Stimulated activated effector memory CD8-positive, alpha-beta T cell treated with anti-CD3 and anti-CD28 coated beads, Interleukin-12 subunit alpha, Interleukin-12 subunit beta, amount 100 ng/mL, for 72 hours (primary cell): ENCODE measurements around the gene RBM33.

Experiments
- ATAC-seq: fragments of 150-1000 bp; cut with Tn5 transposase; 2 replicates; pipeline ENCODE4 v1.10.0; 2021
- DNase-seq, 2 donors: peaks; one replicate each; pipeline ENCODE4 v3.0.0; 2021 to 2022; ENCODE audit warnings: low spot score in 2 of 2
- H3K27ac Mint-ChIP-seq: one replicate; pipeline ENCODE4 v1.8.0; 2022; ENCODE audit warnings: mild to moderate bottlenecking, mixed read lengths
- H3K36me3 Mint-ChIP-seq: one replicate; pipeline ENCODE4 v1.8.0; 2022; ENCODE audit warnings: mild to moderate bottlenecking, mixed read lengths
- H3K4me1 Mint-ChIP-seq: one replicate; pipeline ENCODE4 v1.8.0; 2022; ENCODE audit warnings: mixed read lengths
- H3K4me3 Mint-ChIP-seq: one replicate; pipeline ENCODE4 v1.8.0; 2022; ENCODE audit warnings: mild to moderate bottlenecking, mixed read lengths
- H3K9me3 Mint-ChIP-seq: one replicate; pipeline ENCODE4 v1.8.0; 2022; ENCODE audit warnings: mixed read lengths

The RBM33 gene

GRCh38 chr7:155710530-155710929 is 66.1 kb downstream of the RBM33 start:
- no peaks in the 10 kb centered on the region for H3K36me3 Mint-ChIP-seq
- no peak overlapping the region for H3K27ac Mint-ChIP-seq
- H3K4me1 Mint-ChIP-seq = peaks cover 38% of the 10 kb centered on the region
- H3K4me3 Mint-ChIP-seq = no peak overlapping the region
- H3K9me3 Mint-ChIP-seq = no peaks in the 10 kb centered on the region
- DNase-seq (no peak), ATAC-seq (no peak)

GRCh38 chr7:155711081-155711480 is 66.6 kb downstream of the RBM33 start:
- no peak for ATAC-seq

GRCh38 chr7:155713384-155713783 is 68.9 kb downstream of the RBM33 start:
- no peaks in the 10 kb centered on the region for H3K9me3 Mint-ChIP-seq
- H3K4me3 Mint-ChIP-seq = no peak overlapping the region
- H3K4me1 Mint-ChIP-seq = peaks cover 32% of the 10 kb centered on the region
- H3K36me3 Mint-ChIP-seq = peaks cover 26% of the 10 kb centered on the region
- ATAC-seq (no peak), DNase-seq (no peak)
- peak overlapping the region; percentile 82 for H3K27ac Mint-ChIP-seq

More at GRCh38 chr7:155711081-155711480, 66.6 kb downstream of the RBM33 start:
- no peak overlapping the region for H3K27ac Mint-ChIP-seq
- peaks cover 3% of the 10 kb centered on the region for H3K36me3 Mint-ChIP-seq
- no peak for DNase-seq
- no peaks in the 10 kb centered on the region for H3K9me3 Mint-ChIP-seq
- peaks cover 38% of the 10 kb centered on the region for H3K4me1 Mint-ChIP-seq
- no peak overlapping the region for H3K4me3 Mint-ChIP-seq

- no peak overlapping the region for H3K4me3 Mint-ChIP-seq
- no peaks in the 10 kb centered on the region for H3K9me3 Mint-ChIP-seq
- ATAC-seq (no peak), DNase-seq (no peak)
- H3K4me1 Mint-ChIP-seq = peaks cover 32% of the 10 kb centered on the region
- peaks cover 39% of the 10 kb centered on the region for H3K36me3 Mint-ChIP-seq
- H3K27ac Mint-ChIP-seq = peak overlapping the region; percentile 82
Measured at GRCh38 chr7:155714702-155715101, 70.2 kb downstream of the RBM33 start.

GRCh38 chr7:155715111-155715805 is 70.8 kb downstream of the RBM33 start:
- ATAC-seq (no peak), DNase-seq (no peak)
- Mint-ChIP-seq H3K4me1 (peaks cover 33% of the 10 kb centered on the region), H3K27ac (peak overlapping the region; percentile 82), H3K9me3 (no peaks in the 10 kb centered on the region), H3K36me3 (peaks cover 41% of the 10 kb centered on the region), H3K4me3 (no peak overlapping the region)

- peaks cover 45% of the 10 kb centered on the region for H3K4me1 Mint-ChIP-seq
- ATAC-seq = no peak
Measured at GRCh38 chr7:155717010-155717744, 72.7 kb downstream of the RBM33 start.

GRCh38 chr7:155721056-155721455 is 76.6 kb downstream of the RBM33 start:
- peaks cover 89% of the 10 kb centered on the region for H3K36me3 Mint-ChIP-seq
- DNase-seq (no peak), ATAC-seq (peak; percentile 39)
- no peak overlapping the region for H3K27ac Mint-ChIP-seq
- H3K4me1 Mint-ChIP-seq = peaks cover 29% of the 10 kb centered on the region
- no peaks in the 10 kb centered on the region for H3K9me3 Mint-ChIP-seq
- no peak overlapping the region for H3K4me3 Mint-ChIP-seq

More at GRCh38 chr7:155717010-155717744, 72.7 kb downstream of the RBM33 start:
- no peaks in the 10 kb centered on the region for H3K9me3 Mint-ChIP-seq
- DNase-seq = no peak
- no peak overlapping the region for H3K4me3 Mint-ChIP-seq
- no peak overlapping the region for H3K27ac Mint-ChIP-seq
- peaks cover 55% of the 10 kb centered on the region for H3K36me3 Mint-ChIP-seq

GRCh38 chr7:155722118-155722517 is 77.7 kb downstream of the RBM33 start:
- ATAC-seq (no peak), DNase-seq (no peak)
- Mint-ChIP-seq H3K4me3 (no peak overlapping the region), H3K4me1 (peaks cover 29% of the 10 kb centered on the region), H3K27ac (no peak overlapping the region), H3K36me3 (peaks cover 86% of the 10 kb centered on the region), H3K9me3 (no peaks in the 10 kb centered on the region)

- Mint-ChIP-seq H3K4me1 (peaks cover 30% of the 10 kb centered on the region), H3K27ac (no peak overlapping the region), H3K9me3 (no peaks in the 10 kb centered on the region), H3K4me3 (no peak overlapping the region), H3K36me3 (peaks cover 85% of the 10 kb centered on the region)
- no peak for ATAC-seq
- no peak for DNase-seq
Measured at GRCh38 chr7:155722936-155723335, 78.5 kb downstream of the RBM33 start.

GRCh38 chr7:155724327-155725005 is 80.0 kb downstream of the RBM33 start:
- Mint-ChIP-seq H3K4me1 (peaks cover 41% of the 10 kb centered on the region), H3K27ac (peak overlapping the region; percentile 43), H3K9me3 (no peaks in the 10 kb centered on the region), H3K4me3 (no peak overlapping the region), H3K36me3 (peaks cover 83% of the 10 kb centered on the region)
- ATAC-seq (no peak), DNase-seq (no peak)

- Mint-ChIP-seq H3K27ac (peak overlapping the region; percentile 43), H3K4me3 (no peak overlapping the region), H3K4me1 (peaks cover 46% of the 10 kb centered on the region), H3K9me3 (no peaks in the 10 kb centered on the region), H3K36me3 (peaks cover 86% of the 10 kb centered on the region)
- ATAC-seq (no peak), DNase-seq (no peak)
Measured at GRCh38 chr7:155725006-155725355, 80.5 kb downstream of the RBM33 start.

GRCh38 chr7:155727616-155728015 is 83.2 kb downstream of the RBM33 start:
- DNase-seq (no peak), ATAC-seq (no peak)
- Mint-ChIP-seq H3K9me3 (no peaks in the 10 kb centered on the region), H3K36me3 (peaks cover 88% of the 10 kb centered on the region), H3K27ac (peak overlapping the region; percentile 8), H3K4me1 (peaks cover 42% of the 10 kb centered on the region), H3K4me3 (no peak overlapping the region)

- Mint-ChIP-seq H3K36me3 (peaks cover 88% of the 10 kb centered on the region), H3K4me1 (peaks cover 48% of the 10 kb centered on the region), H3K9me3 (no peaks in the 10 kb centered on the region), H3K27ac (peak overlapping the region; percentile 8), H3K4me3 (no peak overlapping the region)
- DNase-seq = no peak
- no peak for ATAC-seq
Measured at GRCh38 chr7:155728116-155728515, 83.7 kb downstream of the RBM33 start.

GRCh38 chr7:155729847-155730246 is 85.4 kb downstream of the RBM33 start:
- H3K9me3 Mint-ChIP-seq = no peaks in the 10 kb centered on the region
- H3K36me3 Mint-ChIP-seq = peaks cover 75% of the 10 kb centered on the region
- no peak for DNase-seq

GRCh38 chr7:155731380-155731779 is 86.9 kb downstream of the RBM33 start:
- peaks cover 70% of the 10 kb centered on the region for H3K36me3 Mint-ChIP-seq
- peak overlapping the region; percentile 60 for H3K27ac Mint-ChIP-seq
- H3K4me1 Mint-ChIP-seq = peaks cover 60% of the 10 kb centered on the region
- H3K9me3 Mint-ChIP-seq = no peaks in the 10 kb centered on the region
- no peak for DNase-seq
- ATAC-seq = no peak
- no peak overlapping the region for H3K4me3 Mint-ChIP-seq

More at GRCh38 chr7:155729847-155730246, 85.4 kb downstream of the RBM33 start:
- H3K27ac Mint-ChIP-seq = peak overlapping the region; percentile 8
- no peak for ATAC-seq
- H3K4me3 Mint-ChIP-seq = no peak overlapping the region
- H3K4me1 Mint-ChIP-seq = peaks cover 59% of the 10 kb centered on the region
